SK-N-MC (cell line): Measurements from ENCODE around the gene MTF1.

Experiments used
- EZH2 ChIP-seq: fragments of 200-600 bp; sonication (generic); IDR thresholded peaks from one replicate; pipeline ENCODE4 v1.6.1; 2017; ENCODE audit warnings: antibody characterized with exemption
- FOXP2 ChIP-seq: optimal IDR thresholded peaks from 2 replicates; pipeline ENCODE3; 2011; ENCODE audit warnings: mild to moderate bottlenecking, moderate library complexity; ENCODE audit not compliant: insufficient read depth; ENCODE audit errors: extremely low read length, control extremely low read depth
- POLR2AphosphoS5 ChIP-seq: IDR thresholded peaks from 2 replicates; pipeline ENCODE4 v1.6.1; 2012; ENCODE audit warnings: mild to moderate bottlenecking, low read depth, low read length, borderline replicate concordance

DNA sequence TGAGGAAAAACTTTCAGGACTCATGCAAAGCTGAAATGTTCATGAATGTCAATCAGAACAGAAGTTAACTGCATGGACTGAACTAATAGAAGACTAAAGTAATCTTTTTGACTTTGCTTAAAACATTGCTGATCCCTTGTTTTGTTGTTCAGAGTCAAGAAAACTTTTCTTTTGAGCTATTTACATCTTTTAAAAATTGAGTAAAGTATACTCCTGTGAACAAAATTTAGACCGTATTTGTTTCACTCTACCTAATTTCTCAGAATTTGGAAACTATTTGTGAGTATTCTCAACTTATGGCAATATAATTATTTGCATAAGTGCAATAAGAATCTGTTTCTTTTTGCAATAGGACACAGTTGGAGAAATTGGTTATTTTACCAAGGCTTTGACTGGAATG, 46.3 kb upstream of the MTF1 start:
- no peak for TF ChIP-seq POLR2AphosphoS5
- no peak for TF ChIP-seq EZH2
- TF ChIP-seq FOXP2, result no peak
